Measurements from ENCODE around the gene COG7. TPM values are rescaled to one million over a fixed set of nuclear protein-coding genes. Genes with fewer than 3 reads are reported as not detected.

The COG7 gene
- total RNA-seq, 6 experiments from 2014 or later = 17.7 to 21.2 (median 19.7) TPM

GRCh38 chr16:23434380-23434779 lies 18.6 kb downstream of the COG7 start:
- TF ChIP-seq CTCF (IDR thresholded peaks at IDR 0.05) = peak; percentile 95
- Mint-ChIP-seq H3K4me3 (no peak overlapping the region), H3K36me3 (ENCODE audit: low read depth) (peaks cover 6% of the 10 kb centered on the region; the same call in 1 of the 2 replicates), H3K9me3 (no peaks in the 10 kb centered on the region), H3K27ac (no peak overlapping the region), H3K4me1 (ENCODE audit: low read depth) (no peaks in the 10 kb centered on the region), H3K27me3 (ENCODE audit: insufficient read depth) (no peaks in the 10 kb centered on the region)
- DNase-seq = peak; percentile 60

GRCh38 chr16:23433261-23433920 lies 19.6 kb downstream of the COG7 start:
- Mint-ChIP-seq H3K4me1 (ENCODE audit: low read depth) (no peaks in the 10 kb centered on the region), H3K27ac (no peak overlapping the region), H3K36me3 (ENCODE audit: low read depth) (peaks cover 6% of the 10 kb centered on the region; the same call in 1 of the 2 replicates), H3K9me3 (no peaks in the 10 kb centered on the region), H3K27me3 (ENCODE audit: insufficient read depth) (no peaks in the 10 kb centered on the region), H3K4me3 (no peak overlapping the region)
- DNase-seq = no peak
- no peak for TF ChIP-seq CTCF (IDR thresholded peaks at IDR 0.05)

GRCh38 chr16:23432176-23433128 lies 20.5 kb downstream of the COG7 start:
- Mint-ChIP-seq H3K9me3 (no peaks in the 10 kb centered on the region), H3K27ac (no peak overlapping the region), H3K27me3 (ENCODE audit: insufficient read depth) (no peaks in the 10 kb centered on the region), H3K4me3 (no peak overlapping the region), H3K36me3 (ENCODE audit: low read depth) (peaks cover 8% of the 10 kb centered on the region), H3K4me1 (ENCODE audit: low read depth) (no peaks in the 10 kb centered on the region)
- peak; percentile 58 for TF ChIP-seq CTCF (IDR thresholded peaks at IDR 0.05)
- no peak for DNase-seq

GRCh38 chr16:23428351-23428750 lies 24.6 kb downstream of the COG7 start:
- no peak for DNase-seq
- Mint-ChIP-seq H3K4me1 (ENCODE audit: low read depth) (peaks cover 14% of the 10 kb centered on the region), H3K27ac (no peak overlapping the region), H3K36me3 (ENCODE audit: low read depth) (peaks cover 11% of the 10 kb centered on the region), H3K4me3 (no peak overlapping the region), H3K27me3 (ENCODE audit: insufficient read depth) (no peaks in the 10 kb centered on the region; the same call in 1 of the 2 replicates), H3K9me3 (no peaks in the 10 kb centered on the region)
- TF ChIP-seq CTCF (IDR thresholded peaks at IDR 0.05) = no peak

- Mint-ChIP-seq H3K4me3 (peak overlapping the region; percentile 9; the same call in 1 of the 2 replicates), H3K27ac (peak overlapping the region; percentile 94), H3K27me3 (ENCODE audit: insufficient read depth) (no peaks in the 10 kb centered on the region; the same call in 1 of the 2 replicates), H3K4me1 (ENCODE audit: low read depth) (peaks cover 30% of the 10 kb centered on the region), H3K36me3 (ENCODE audit: low read depth) (peaks cover 15% of the 10 kb centered on the region), H3K9me3 (no peaks in the 10 kb centered on the region)
- no peak for DNase-seq
- TF ChIP-seq CTCF (IDR thresholded peaks at IDR 0.05) = no peak
Observed at GRCh38 chr16:23424292-23424958, 28.6 kb downstream of the COG7 start.
